Raji (cell line): ENCODE data around the gene EDEM2.

Source experiments
- POLR2A ChIP-seq: IDR thresholded peaks from 2 replicates; pipeline ENCODE4 v1.6.1; 2011; ENCODE audit warnings: low read depth, low read length, control low read depth; ENCODE audit not compliant: insufficient read depth

Gene EDEM2, protein sequence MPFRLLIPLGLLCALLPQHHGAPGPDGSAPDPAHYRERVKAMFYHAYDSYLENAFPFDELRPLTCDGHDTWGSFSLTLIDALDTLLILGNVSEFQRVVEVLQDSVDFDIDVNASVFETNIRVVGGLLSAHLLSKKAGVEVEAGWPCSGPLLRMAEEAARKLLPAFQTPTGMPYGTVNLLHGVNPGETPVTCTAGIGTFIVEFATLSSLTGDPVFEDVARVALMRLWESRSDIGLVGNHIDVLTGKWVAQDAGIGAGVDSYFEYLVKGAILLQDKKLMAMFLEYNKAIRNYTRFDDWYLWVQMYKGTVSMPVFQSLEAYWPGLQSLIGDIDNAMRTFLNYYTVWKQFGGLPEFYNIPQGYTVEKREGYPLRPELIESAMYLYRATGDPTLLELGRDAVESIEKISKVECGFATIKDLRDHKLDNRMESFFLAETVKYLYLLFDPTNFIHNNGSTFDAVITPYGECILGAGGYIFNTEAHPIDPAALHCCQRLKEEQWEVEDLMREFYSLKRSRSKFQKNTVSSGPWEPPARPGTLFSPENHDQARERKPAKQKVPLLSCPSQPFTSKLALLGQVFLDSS

DNA sequence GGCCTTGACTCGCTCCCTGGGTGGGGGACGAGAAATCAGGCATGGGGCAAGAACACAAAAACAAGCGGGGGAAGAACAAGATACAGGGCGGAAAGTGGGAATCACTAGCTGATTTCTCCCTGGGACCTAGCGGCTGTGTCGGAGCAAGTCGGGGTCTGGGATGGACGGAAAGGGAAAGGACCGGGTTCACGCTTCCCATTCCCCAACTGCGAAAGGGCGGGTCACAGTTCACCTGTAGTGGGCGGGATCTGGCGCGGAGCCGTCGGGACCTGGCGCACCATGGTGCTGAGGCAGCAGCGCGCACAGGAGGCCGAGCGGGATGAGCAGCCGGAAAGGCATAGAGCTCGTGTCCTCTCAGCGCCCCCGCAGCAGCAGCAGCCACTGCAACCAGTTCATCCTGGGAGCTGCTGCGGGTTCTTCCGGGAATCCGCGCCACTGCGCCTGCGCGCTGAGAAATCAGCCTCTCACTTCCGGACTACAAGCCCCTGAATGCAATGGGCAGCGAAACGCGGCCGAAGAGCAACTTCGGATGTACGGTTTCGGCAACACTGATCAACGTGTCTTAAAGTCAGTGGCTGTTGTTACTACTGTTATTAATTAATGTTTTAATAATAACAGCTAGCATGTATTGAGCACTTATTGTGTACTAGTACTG, at the start of gene EDEM2:
Gene EDEM2, minus strand, starts transcription at position 417 of the 655 bp plus-strand sequence. Its CDS starts 78 bp downstream, at position 339.
- TF ChIP-seq POLR2A: peak; percentile 88

DNA sequence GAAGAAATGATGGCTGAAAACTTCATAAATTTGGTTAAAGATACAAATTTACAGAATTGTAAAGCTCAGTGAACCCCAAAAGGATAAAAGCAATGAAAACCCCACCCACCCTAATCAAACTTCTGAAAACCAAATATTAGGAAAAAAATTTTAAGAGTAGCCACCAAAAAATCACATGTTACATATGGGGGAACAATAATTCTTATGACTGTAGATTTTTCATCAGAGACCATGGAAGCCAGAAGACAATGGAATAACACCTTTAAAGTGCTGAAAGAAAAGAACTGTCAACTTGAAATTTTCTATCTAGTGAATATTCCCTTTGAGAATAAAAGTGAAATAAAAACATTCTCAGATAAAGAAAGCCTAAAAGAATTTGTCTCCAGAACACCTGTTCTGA, 49.2 kb upstream of the EDEM2 start:
- TF ChIP-seq POLR2A: no peak

DNA sequence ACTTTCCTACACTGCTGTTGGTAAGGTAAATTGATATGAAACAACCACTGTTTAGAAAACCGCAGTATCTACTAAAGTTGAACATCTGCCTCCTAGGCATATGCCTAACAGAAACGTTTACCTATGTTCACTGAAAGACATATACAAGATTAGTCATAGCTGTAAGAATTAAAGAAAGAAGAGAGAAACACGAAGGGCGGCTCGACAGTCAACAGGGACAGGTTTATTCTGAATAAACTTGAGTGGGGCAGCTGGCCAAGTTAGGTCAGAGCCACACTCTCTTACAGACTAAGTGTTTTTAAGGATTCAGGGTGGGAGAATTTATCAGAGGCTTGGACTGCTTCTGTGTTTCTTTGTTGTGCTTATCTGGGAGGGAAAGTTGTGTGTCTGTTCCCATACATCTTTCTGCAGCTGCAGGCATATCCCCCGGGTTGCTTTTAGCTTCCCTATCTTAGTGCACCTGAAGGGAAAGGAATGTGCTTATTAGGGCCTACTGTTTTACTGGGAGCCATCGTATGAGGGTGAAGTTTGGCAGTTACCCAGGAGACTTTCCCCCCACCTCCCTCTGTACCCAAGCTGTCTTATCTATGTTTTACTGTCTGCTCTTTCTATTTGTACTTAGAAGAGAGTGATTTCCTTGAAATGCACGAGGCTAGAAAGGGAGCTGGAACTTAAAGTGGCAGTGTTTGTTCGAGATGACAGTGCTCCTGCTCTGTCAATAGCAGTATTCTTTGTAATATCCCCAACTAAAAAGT, 45.2 kb upstream of the EDEM2 start:
- no peak for TF ChIP-seq POLR2A

DNA sequence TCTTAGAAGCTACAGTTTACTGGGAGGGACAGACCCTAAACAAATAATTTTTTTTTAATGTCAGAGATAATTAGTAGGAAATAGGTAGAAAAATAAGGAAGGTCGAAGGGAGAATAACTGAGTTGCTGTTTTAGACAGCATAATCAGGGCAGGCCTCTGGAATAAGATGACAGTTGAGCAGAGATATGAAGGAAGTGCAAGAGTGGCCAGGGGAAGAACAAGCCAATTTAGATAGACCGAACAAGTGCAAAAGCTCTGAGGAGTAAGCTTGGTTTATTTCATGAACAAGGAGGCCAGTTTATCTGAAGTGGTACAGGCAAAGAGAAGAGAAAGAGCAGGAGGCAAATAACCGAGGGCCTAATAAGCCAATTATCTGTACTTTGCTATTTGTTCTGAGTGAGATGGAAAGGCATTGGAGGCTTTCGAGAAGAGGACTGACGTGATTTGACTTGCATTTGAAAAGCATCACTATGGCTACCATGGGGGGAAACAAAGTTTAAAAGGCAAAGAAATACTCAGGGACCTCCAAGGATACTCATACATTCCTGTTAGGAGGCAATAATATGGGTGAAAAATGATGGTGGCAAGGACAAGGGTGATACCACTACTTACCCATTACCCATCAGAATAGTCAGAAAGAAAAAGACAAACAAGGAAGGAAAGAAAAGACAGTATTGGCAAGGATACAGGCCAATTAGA, 44.4 kb upstream of the EDEM2 start:
- no peak for TF ChIP-seq POLR2A

DNA sequence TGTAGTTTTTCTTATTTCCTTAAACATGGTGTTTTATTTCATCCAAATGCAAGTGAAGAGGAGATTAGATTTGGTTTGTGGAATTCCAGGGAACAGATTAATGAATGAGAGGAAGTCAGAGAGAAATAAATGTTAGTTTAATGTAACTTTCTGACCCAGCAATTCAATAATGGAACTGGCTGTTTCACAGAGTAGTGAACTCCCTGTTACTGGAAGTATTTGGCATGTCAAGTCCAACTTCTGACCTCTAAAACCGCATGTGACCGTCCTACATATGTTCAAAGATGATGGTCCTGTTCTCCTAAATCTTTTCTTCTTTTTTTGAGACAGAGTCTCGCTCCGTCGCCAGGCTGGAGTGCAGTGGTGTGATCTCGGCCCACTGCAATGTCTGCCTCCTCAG, 43.4 kb upstream of the EDEM2 start:
- no peak for TF ChIP-seq POLR2A

DNA sequence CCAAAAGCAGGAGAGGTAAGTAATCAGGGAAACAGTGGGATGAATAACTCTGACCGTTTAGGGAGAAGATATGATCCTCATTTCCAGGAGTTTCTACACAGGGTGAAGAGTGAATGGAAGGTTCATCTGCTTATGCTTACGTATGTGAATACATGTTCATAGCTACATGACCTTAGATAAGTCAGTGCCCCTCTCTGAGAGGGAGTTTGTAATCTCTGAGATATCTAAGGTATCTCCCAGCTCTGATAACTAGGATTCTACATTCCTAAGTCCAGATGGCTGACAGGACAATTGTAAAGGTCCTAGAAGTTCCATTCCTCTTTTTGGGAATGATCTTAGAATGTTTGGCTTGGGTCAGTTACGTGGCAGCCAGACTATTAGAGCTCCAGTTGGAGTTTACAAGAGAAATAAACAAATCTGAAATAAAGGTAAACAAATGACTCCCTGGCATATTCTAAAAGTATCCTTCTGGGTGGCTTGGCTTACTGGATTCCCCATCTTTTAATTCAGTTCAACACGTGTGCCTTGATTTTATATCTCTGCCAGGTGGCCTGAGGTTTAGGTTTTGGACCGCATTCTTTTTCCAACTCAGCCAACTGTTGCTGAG, 40.6 kb upstream of the EDEM2 start:
- TF ChIP-seq POLR2A: no peak

DNA sequence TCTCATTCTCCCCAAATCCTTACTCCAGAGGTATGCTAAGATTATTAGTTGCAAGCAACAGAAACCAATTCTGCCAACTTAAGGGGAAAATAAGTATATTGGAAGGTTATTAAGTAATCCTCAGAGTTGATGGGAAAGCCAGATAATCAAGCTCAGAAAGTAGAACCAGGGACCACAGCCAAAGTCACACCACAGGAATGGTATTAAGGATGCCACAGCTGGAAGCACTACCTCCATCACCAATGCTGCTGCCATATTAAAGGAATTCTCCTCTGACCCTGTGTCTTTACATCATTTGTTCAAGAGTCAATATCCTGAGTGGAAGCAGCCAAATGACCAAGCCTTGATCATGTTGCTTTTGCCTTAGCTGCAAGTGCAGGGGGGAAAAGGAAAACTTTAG, 34.6 kb upstream of the EDEM2 start:
- TF ChIP-seq POLR2A: no peak

DNA sequence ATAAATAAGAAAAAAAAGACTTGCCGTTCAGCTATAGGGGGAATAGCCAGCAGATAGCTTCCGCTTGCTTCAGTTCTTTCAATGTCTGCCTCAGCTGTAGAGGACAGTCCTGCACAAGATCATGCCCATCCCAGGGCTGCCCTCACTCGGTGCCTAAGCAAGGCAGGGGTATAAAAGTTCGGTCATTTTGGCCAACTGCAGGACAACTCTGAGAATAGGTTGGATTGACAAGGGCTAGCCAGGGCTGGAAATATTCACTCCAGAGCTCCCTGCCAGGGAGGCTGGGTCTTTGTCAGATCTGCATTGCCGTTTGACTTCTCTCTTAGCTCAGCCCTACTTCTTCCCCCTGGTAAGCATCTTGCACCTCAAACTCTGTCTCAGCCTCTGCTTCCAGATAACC, 33.1 kb upstream of the EDEM2 start:
- no peak for TF ChIP-seq POLR2A

DNA sequence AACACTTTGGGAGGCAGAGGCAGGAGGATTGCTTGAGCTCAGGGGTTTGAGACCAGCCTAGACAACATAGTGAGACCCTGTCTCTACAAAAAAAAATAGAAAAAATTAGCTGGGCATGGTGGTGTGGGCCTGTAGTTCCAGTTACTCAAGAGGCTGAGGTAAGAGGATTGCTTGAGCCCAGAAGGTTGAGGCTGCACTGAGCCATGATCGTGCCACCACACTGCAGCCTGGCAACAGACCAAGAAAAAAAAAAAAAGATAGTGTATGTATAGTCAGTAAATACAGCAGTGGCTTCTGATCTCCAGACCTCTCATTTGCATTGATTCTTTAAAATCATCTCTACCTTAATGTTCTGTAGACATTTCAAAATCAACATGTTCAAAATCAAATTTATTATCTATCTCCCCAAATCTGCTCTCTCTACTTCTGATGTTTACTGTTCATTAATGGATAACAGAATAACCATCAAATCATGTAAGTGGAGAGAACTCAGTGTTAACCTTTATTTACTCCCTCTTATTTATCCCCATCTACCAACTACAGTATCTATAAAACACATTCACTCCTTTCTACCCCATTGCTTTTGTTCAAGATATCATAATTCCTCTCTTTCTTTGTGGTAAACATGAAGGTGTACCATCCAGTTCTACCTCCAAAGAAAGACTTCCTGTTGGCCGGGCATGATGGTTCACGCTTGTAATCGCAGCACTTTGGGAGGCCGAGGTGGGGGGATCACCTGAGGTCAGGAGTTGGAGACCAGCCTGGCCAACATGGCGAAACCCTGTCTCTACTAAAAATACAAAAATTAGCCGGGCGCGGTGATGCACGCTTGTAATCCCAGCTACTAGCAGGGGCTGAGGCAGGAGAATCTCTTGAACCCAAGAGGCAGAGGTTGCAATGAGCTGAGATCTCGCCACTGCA, 32.4 kb upstream of the EDEM2 start:
- TF ChIP-seq POLR2A: no peak

DNA sequence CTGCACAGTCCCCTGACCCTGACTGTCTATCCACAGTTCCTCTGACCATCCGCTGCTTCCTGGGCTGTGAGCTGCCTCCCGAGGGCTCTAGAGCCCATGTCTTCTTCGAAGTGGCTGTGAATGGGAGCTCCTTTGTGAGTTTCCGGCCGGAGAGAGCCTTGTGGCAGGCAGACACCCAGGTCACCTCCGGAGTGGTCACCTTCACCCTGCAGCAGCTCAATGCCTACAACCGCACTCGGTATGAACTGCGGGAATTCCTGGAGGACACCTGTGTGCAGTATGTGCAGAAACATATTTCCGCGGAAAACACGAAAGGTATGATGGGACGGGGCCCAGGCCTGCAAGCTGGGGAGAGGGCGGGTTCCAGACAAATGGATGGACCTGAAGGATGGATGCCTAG, 29.0 kb upstream of the EDEM2 start:
- no peak for TF ChIP-seq POLR2A

DNA sequence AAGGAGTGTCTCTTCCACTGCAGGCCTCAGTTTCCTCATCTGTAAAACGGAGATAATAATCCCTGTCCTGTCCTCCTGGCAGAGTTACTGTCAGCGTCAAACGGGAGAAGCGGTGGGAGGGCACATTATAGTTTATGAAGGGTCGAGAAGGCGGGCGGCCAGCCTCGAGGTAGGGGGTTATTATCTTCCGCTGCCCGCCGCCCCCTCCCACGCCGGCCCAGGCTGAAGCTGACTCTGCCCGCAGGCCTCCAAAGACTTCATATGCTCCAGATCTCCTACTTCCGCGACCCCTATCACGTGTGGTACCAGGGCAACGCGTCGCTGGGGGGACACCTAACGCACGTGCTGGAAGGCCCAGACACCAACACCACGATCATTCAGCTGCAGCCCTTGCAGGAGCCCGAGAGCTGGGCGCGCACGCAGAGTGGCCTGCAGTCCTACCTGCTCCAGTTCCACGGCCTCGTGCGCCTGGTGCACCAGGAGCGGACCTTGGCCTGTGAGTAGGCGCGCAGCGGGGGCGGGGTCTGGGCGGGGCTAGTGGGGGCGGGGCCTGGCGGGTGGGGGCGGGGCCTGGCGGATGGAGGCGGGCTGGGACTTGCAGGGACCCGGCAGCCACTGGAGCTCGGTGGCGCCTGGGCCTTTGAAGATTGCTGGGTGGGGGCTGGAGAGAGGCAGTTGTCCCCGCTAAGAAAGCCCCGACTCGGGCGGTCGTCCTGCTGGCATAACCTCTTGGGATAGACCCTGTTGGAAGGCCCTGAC, 27.5 kb upstream of the EDEM2 start:
- no peak for TF ChIP-seq POLR2A

DNA sequence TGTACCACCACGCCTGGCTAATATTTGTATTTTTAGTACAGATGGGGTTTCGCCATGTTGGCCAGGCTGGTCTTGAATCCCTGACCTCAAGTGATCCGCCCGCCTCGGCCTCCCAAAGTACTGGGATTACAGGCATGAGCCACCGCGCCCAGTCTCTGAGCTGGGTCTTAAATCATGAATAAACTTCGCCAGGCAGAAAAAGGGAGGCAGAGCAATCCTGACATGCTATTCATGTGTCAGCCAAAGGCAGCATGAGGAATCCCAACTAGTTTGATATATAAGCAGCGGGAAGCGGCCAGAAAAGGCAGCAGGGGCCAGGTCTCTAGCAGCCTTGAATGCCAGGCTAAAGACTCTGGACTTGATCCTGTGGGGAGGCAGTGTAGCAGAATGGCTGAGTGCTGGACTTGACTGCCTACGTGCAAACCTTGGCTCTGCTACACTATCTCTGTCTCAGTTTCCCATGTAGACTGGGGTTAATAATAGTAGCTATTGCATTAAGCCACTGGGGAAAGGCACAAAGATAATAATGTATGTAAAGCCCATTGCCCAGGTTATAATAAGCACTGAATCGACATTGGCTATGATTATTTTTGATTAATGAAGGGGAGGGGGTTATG, 26.5 kb upstream of the EDEM2 start:
- no peak for TF ChIP-seq POLR2A
